GM21723 (cell line): ENCODE measurements around the gene PLPP2.

Experiments
- ATAC-seq: cut with Tn5 transposase; IDR thresholded peaks from one replicate; pipeline ENCODE4 v1.9.1; 2021; ENCODE audit warnings: mild to moderate bottlenecking, moderate library complexity; ENCODE audit not compliant: unreplicated experiment

Gene PLPP2

GRCh38 chr19:294341-294945 lies 3.2 kb upstream of the PLPP2 start:
- no peak for ATAC-seq

- no peak for ATAC-seq
Measured at GRCh38 chr19:293436-294110, 2.4 kb upstream of the PLPP2 start.

- ATAC-seq, result no peak
Measured at GRCh38 chr19:292951-293350, 1.7 kb upstream of the PLPP2 start.

- ATAC-seq, result no peak
Measured at GRCh38 chr19:292281-292884, 1.2 kb upstream of the PLPP2 start.

GRCh38 chr19:291561-292280 lies 518 bp upstream of the PLPP2 start:
- ATAC-seq, result no peak

GRCh38 chr19:290372-291005 lies 714 bp downstream of the PLPP2 start:
- no peak for ATAC-seq

GRCh38 chr19:289651-290371 lies 1.4 kb downstream of the PLPP2 start:
- ATAC-seq, result no peak

GRCh38 chr19:288911-289310 lies 2.3 kb downstream of the PLPP2 start:
- no peak for ATAC-seq

GRCh38 chr19:287381-287871 lies 3.8 kb downstream of the PLPP2 start:
- ATAC-seq, result no peak

GRCh38 chr19:283395-283794 lies 7.8 kb downstream of the PLPP2 start:
- ATAC-seq, result no peak

- ATAC-seq, result no peak
Measured at GRCh38 chr19:282501-282900, 8.7 kb downstream of the PLPP2 start.

- no peak for ATAC-seq
Measured at GRCh38 chr19:281992-282391, 9.2 kb downstream of the PLPP2 start.

- ATAC-seq, result no peak
Measured at GRCh38 chr19:281156-281853, 9.9 kb downstream of the PLPP2 start.

- no peak for ATAC-seq
Measured at GRCh38 chr19:280541-281009, 10.6 kb downstream of the PLPP2 start.

- ATAC-seq, result no peak
Measured at GRCh38 chr19:279656-280055, 11.5 kb downstream of the PLPP2 start.

- ATAC-seq, result no peak
Measured at GRCh38 chr19:279231-279630, 12.0 kb downstream of the PLPP2 start.

GRCh38 chr19:277581-278165 lies 13.5 kb downstream of the PLPP2 start:
- no peak for ATAC-seq

GRCh38 chr19:277131-277530 lies 14.1 kb downstream of the PLPP2 start:
- no peak for ATAC-seq

GRCh38 chr19:275958-276646 lies 15.1 kb downstream of the PLPP2 start:
- ATAC-seq, result no peak
